Uterus (tissue), 4 donors: ENCODE measurements around the gene EIPR1. TPM values are rescaled to one million over a fixed set of nuclear protein-coding genes. Genes with fewer than 3 reads are reported as not detected.

Source experiments
- DNase-seq, 2 donors: peaks; one replicate each; pipeline ENCODE4 v3.0.0-alpha.2; 2019 to 2020
- H3K27ac ChIP-seq, 2 donors: fragments of 200-600 bp; sonication (generic); 1 replicate in 1 of 2; 2 replicates in 1 of 2; pipeline ENCODE4 v1.5.1; 2016 to 2018
- H3K27me3 ChIP-seq, 2 donors: fragments of 200-600 bp; sonication (generic); one replicate each; pipeline ENCODE4 v1.5.1; 2018 to 2019; ENCODE audit warnings: control low read depth in 1 of 2
- H3K36me3 ChIP-seq, 2 donors: fragments of 200-600 bp; sonication (generic); one replicate each; pipeline ENCODE4 v1.5.1; 2019; ENCODE audit warnings: control low read depth in 1 of 2
- H3K4me1 ChIP-seq, 2 donors: fragments of 200-600 bp; sonication (generic); one replicate each; pipeline ENCODE4 v1.5.1; 2018 to 2019; ENCODE audit warnings: control low read depth in 1 of 2
- H3K4me3 ChIP-seq, 2 donors: fragments of 200-600 bp; sonication (generic); 1 replicate in 1 of 2; 2 replicates in 1 of 2; pipeline ENCODE4 v1.5.1; 2018 to 2019; ENCODE audit warnings: mild to moderate bottlenecking in 1 of 2
- H3K9me3 ChIP-seq, 2 donors: fragments of 200-600 bp; sonication (generic); one replicate each; pipeline ENCODE4 v1.5.1; 2019; ENCODE audit warnings: control low read depth in 1 of 2
- POLR2A ChIP-seq, 2 donors: fragments of 450-650 bp; IDR thresholded peaks; one replicate each; pipeline ENCODE4 v1.6.1; 2016; ENCODE audit warnings: antibody characterized with exemption in 2 of 2, mild to moderate bottlenecking in 1 of 2, moderate library complexity in 1 of 2
- intact Hi-C: fragments of 100-400 bp; cut with DNase I; formaldehyde crosslinking; loops from one replicate; pipeline ENCODE4 v1.15.1; 2023; ENCODE audit warnings: low total_unique reads
- total RNA-seq, 4 donors: library from RNA; depleted of rRNA in 3 of 4; stranded (reverse); fragments of >200 nt in 3 of 4; gene quantifications; one replicate each; pipeline versions ENCODE4 v1.1.0 to v1.2.4, GENCODE V29; 2014 to 2023
- TF ChIP-seq, protein P1 (sequence below), 4 experiments: fragments of 200-600 bp in 2 of 4; fragments of 450-650 bp in 2 of 4; sonication (generic) in 2 of 4; IDR thresholded peaks; one replicate each; pipeline ENCODE4 v1.5.1; 2016 to 2019; ENCODE audit warnings: antibody characterized with exemption in 4 of 4, mild to moderate bottlenecking in 2 of 4, moderate library complexity in 1 of 4
- donor health status: DM: yes; HTN: yes; CAD: no.

The EIPR1 gene
- total RNA-seq, 4 donors from 2014 or later, result 0.59 to 28.9 (median 20.4) TPM

- H3K27me3 ChIP-seq, result no peaks in the 10 kb centered on the region
- intact Hi-C loops, result no loop called here
- no peak for DNase-seq
- no peak overlapping the region for H3K4me3 ChIP-seq
- no peak overlapping the region for H3K27ac ChIP-seq
- no peaks in the 10 kb centered on the region for H3K4me1 ChIP-seq
- H3K9me3 ChIP-seq, result no peaks in the 10 kb centered on the region
- H3K36me3 ChIP-seq, result no peaks in the 10 kb centered on the region
- no peak for TF ChIP-seq POLR2A (IDR thresholded peaks at IDR 0.05)
- TF ChIP-seq, protein P1, sequence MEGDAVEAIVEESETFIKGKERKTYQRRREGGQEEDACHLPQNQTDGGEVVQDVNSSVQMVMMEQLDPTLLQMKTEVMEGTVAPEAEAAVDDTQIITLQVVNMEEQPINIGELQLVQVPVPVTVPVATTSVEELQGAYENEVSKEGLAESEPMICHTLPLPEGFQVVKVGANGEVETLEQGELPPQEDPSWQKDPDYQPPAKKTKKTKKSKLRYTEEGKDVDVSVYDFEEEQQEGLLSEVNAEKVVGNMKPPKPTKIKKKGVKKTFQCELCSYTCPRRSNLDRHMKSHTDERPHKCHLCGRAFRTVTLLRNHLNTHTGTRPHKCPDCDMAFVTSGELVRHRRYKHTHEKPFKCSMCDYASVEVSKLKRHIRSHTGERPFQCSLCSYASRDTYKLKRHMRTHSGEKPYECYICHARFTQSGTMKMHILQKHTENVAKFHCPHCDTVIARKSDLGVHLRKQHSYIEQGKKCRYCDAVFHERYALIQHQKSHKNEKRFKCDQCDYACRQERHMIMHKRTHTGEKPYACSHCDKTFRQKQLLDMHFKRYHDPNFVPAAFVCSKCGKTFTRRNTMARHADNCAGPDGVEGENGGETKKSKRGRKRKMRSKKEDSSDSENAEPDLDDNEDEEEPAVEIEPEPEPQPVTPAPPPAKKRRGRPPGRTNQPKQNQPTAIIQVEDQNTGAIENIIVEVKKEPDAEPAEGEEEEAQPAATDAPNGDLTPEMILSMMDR (IDR thresholded peaks at IDR 0.05), result no peak
These were observed 111.4 kb downstream of the EIPR1 start for GRCh38 chr2:3265981-3266924.

DNA sequence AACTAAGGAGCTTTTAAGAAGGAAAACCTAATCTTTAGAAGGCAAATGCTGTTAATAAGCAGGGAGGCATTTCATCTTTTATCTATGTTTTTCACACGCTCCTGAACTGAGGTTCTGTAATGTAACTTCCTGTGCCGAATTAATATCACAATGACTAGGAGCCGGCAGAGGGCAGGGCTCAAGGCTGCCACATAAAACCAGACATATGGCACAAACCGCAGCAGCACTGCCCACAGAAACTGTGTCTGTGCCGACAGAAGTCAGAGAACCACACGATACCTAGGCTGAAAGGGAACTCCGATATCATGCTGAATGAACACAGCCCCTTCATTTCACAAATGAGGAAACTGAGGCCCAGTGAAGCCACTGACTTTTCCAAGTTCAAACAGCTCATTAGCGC, 112.1 kb downstream of the EIPR1 start:
- TF ChIP-seq, protein P1 (IDR thresholded peaks at IDR 0.05), result no peak
- TF ChIP-seq POLR2A (IDR thresholded peaks at IDR 0.05), result no peak
- Histone ChIP-seq H3K4me1 (no peaks in the 10 kb centered on the region), H3K27ac (no peak overlapping the region), H3K4me3 (no peak overlapping the region), H3K36me3 (no peaks in the 10 kb centered on the region), H3K9me3 (no peaks in the 10 kb centered on the region), H3K27me3 (no peaks in the 10 kb centered on the region)
- intact Hi-C loops, result no loop called here
- no peak for DNase-seq

DNA sequence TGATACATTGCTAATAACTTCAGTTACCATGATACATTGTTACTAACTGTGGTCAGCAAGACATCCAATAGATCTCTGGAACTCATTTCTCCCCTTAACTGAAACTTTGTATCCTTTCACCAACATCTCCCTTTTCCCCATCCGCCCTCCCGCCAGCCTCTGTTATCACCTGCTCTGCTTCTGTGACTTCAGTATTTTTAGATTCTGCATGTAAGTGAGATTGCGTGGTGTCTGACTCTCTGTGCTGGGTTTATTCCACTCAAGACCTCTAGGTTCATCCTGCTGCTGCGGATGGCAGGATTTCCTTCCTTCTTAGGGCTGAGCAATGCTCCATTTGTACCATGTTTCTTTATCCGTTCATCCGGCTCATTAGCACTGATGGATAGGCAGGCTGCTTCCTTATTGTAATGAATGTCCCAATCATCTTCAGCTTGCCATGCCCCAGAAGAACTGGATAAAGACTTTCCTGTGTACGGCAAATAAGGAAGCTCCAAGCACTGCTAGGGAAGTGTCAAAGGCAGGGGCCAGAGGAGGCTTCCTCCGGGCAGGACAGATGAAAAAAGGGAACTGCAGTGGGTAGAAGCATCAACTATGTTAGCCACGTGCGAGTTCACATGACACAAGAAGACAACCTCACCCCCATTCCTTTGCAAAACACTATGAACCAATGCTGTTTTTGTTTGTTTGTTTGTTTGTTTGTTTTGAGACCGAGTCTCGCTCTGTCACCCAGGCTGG, 113.4 kb downstream of the EIPR1 start:
- intact Hi-C loops, result no loop called here
- Histone ChIP-seq H3K27ac (no peak overlapping the region), H3K27me3 (no peaks in the 10 kb centered on the region), H3K4me3 (no peak overlapping the region), H3K36me3 (no peaks in the 10 kb centered on the region), H3K4me1 (no peaks in the 10 kb centered on the region), H3K9me3 (no peaks in the 10 kb centered on the region)
- no peak for DNase-seq
- TF ChIP-seq, protein P1 (IDR thresholded peaks at IDR 0.05), result no peak
- TF ChIP-seq POLR2A (IDR thresholded peaks at IDR 0.05), result no peak

GRCh38 chr2:3263487-3263886, 114.1 kb downstream of the EIPR1 start:
- intact Hi-C loops, result no loop called here
- no peaks in the 10 kb centered on the region for H3K27me3 ChIP-seq
- H3K4me1 ChIP-seq, result no peaks in the 10 kb centered on the region
- no peaks in the 10 kb centered on the region for H3K36me3 ChIP-seq
- no peak overlapping the region for H3K4me3 ChIP-seq
- H3K9me3 ChIP-seq, result no peaks in the 10 kb centered on the region
- TF ChIP-seq POLR2A (IDR thresholded peaks at IDR 0.05), result no peak
- TF ChIP-seq, protein P1 (IDR thresholded peaks at IDR 0.05), result no peak
- DNase-seq, result no peak
- no peak overlapping the region for H3K27ac ChIP-seq
